Muscle layer of duodenum (tissue), 2 donors: ENCODE measurements around the gene PLPP3.

Source experiments
- H3K27ac ChIP-seq: one replicate; pipeline ENCODE4 v1.7.0; 2013; ENCODE audit warnings: mild to moderate bottlenecking, low read length
- H3K27me3 ChIP-seq: one replicate; pipeline ENCODE4 v1.7.0; 2013; ENCODE audit warnings: low read depth, mild to moderate bottlenecking, control low read depth, low read length
- H3K36me3 ChIP-seq, 2 donors: one replicate each; pipeline ENCODE4 v1.7.0; 2013; ENCODE audit warnings: low read length in 2 of 2, control low read depth in 1 of 2, mild to moderate bottlenecking in 1 of 2; ENCODE audit not compliant: insufficient read depth in 2 of 2, control insufficient read depth in 1 of 2
- H3K4me1 ChIP-seq, 2 donors: one replicate each; pipeline ENCODE4 v1.7.0; 2013; ENCODE audit warnings: low read length in 2 of 2, mild to moderate bottlenecking in 2 of 2, control low read depth in 1 of 2, moderate library complexity in 1 of 2; ENCODE audit not compliant: insufficient read depth in 2 of 2, control insufficient read depth in 1 of 2
- H3K4me3 ChIP-seq, 2 donors: one replicate each; pipeline ENCODE4 v1.7.0; 2013; ENCODE audit warnings: low read length in 2 of 2, low read depth in 1 of 2, mild to moderate bottlenecking in 1 of 2
- H3K9me3 ChIP-seq, 2 donors: one replicate each; pipeline ENCODE4 v1.7.0; 2013; ENCODE audit warnings: low read length in 2 of 2, control low read depth in 1 of 2, mild to moderate bottlenecking in 1 of 2; ENCODE audit not compliant: control insufficient read depth in 1 of 2
- donor health status: healthy.

Gene PLPP3

GRCh38 chr1:56517404-56518130 is 61.8 kb downstream of the PLPP3 start:
- H3K4me3 ChIP-seq: no peak overlapping the region
- peaks cover 15 to 19% of the 10 kb centered on the region in 2 donors for H3K36me3 ChIP-seq
- no peaks in the 10 kb centered on the region for H3K4me1 ChIP-seq
- H3K27ac ChIP-seq: peak overlapping the region; percentile 34
- no peaks in the 10 kb centered on the region for H3K9me3 ChIP-seq
- H3K27me3 ChIP-seq: no peaks in the 10 kb centered on the region

- Histone ChIP-seq H3K27me3 (no peaks in the 10 kb centered on the region), H3K27ac (peak overlapping the region; percentile 34), H3K36me3 (peaks cover 18 to 23% of the 10 kb centered on the region in 2 donors), H3K4me1 (no peaks in the 10 kb centered on the region), H3K4me3 (no peak overlapping the region), H3K9me3 (no peaks in the 10 kb centered on the region)
These were observed 62.7 kb downstream of the PLPP3 start for GRCh38 chr1:56516539-56517252.

DNA sequence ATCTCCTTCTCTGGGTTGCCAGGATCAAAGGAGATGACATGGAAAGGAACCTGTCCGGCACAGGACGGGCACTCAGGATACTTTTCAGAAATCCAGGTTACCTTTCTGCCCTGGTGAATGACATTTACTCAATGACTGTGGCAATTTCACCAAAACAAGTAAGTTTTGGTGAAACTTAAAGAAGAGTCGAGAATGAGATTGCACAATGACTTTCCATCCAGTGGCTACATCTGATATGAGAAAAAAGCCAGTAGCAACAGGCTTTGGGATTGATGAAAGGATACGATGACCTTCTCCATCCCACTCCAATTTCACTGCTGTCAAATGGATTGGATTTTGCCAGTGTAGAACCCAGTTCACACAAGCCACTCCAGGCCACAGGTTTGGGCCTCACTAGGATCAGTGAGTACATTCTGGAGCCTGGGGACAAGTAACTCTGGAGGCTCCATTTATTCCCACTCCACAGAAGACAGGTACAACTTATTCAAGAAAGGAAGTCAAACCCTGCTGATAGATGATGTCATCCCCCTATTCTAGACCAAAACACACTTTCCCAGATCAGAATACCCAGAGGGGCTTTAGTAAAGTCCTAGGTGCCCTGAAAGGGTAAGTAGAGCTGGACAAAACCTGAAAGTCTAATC is 63.3 kb downstream of the PLPP3 start:
- peaks cover 0 to 6% of the 10 kb centered on the region in 2 donors for H3K4me1 ChIP-seq
- no peaks in the 10 kb centered on the region for H3K27me3 ChIP-seq
- H3K4me3 ChIP-seq: no peak overlapping the region
- H3K9me3 ChIP-seq: no peaks in the 10 kb centered on the region
- H3K27ac ChIP-seq: peak overlapping the region; percentile 21
- peaks cover 22 to 30% of the 10 kb centered on the region in 2 donors for H3K36me3 ChIP-seq

GRCh38 chr1:56512724-56513494 is 66.5 kb downstream of the PLPP3 start:
- Histone ChIP-seq H3K27me3 (no peaks in the 10 kb centered on the region), H3K9me3 (no peaks in the 10 kb centered on the region), H3K36me3 (peaks cover 30 to 39% of the 10 kb centered on the region in 2 donors), H3K4me3 (no peak overlapping the region), H3K4me1 (peaks cover 6 to 11% of the 10 kb centered on the region in 2 donors), H3K27ac (no peak overlapping the region)

DNA sequence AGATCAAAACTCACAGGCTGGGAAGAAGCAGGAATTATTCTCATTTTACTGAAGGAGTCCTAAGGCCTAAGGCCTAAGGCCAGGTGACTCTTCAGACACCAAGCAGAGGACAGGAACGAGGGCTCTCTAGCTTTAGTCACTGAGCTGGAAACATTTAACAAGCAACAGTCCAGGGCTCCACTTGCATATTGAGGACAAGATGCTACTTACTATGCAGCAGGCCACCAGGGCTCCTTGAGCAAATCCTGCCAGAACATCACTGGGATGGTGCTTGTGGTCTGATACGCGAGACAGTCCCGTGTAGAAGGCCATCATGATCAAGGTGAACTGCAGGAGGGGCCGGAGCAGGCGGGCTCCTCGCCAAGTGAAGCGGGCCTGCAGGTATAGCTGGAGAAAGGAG is 67.6 kb downstream of the PLPP3 start:
- peaks cover 6 to 11% of the 10 kb centered on the region in 2 donors for H3K4me1 ChIP-seq
- peaks cover 28 to 42% of the 10 kb centered on the region in 2 donors for H3K36me3 ChIP-seq
- H3K9me3 ChIP-seq: no peaks in the 10 kb centered on the region
- H3K4me3 ChIP-seq: no peak overlapping the region
- no peak overlapping the region for H3K27ac ChIP-seq
- no peaks in the 10 kb centered on the region for H3K27me3 ChIP-seq

GRCh38 chr1:56511364-56511763 is 68.0 kb downstream of the PLPP3 start:
- H3K4me3 ChIP-seq: no peak overlapping the region
- H3K27ac ChIP-seq: no peak overlapping the region
- peaks cover 32 to 42% of the 10 kb centered on the region in 2 donors for H3K36me3 ChIP-seq

GRCh38 chr1:56510642-56511021 is 68.7 kb downstream of the PLPP3 start:
- H3K4me1 ChIP-seq: peaks cover 6 to 11% of the 10 kb centered on the region in 2 donors
- H3K4me3 ChIP-seq: no peak overlapping the region
- H3K27me3 ChIP-seq: no peaks in the 10 kb centered on the region
- no peak overlapping the region for H3K27ac ChIP-seq
- H3K36me3 ChIP-seq: peaks cover 32 to 49% of the 10 kb centered on the region in 2 donors
- H3K9me3 ChIP-seq: no peaks in the 10 kb centered on the region

More at GRCh38 chr1:56511364-56511763, 68.0 kb downstream of the PLPP3 start:
- no peaks in the 10 kb centered on the region for H3K9me3 ChIP-seq
- H3K27me3 ChIP-seq: no peaks in the 10 kb centered on the region
- peaks cover 6 to 11% of the 10 kb centered on the region in 2 donors for H3K4me1 ChIP-seq

DNA sequence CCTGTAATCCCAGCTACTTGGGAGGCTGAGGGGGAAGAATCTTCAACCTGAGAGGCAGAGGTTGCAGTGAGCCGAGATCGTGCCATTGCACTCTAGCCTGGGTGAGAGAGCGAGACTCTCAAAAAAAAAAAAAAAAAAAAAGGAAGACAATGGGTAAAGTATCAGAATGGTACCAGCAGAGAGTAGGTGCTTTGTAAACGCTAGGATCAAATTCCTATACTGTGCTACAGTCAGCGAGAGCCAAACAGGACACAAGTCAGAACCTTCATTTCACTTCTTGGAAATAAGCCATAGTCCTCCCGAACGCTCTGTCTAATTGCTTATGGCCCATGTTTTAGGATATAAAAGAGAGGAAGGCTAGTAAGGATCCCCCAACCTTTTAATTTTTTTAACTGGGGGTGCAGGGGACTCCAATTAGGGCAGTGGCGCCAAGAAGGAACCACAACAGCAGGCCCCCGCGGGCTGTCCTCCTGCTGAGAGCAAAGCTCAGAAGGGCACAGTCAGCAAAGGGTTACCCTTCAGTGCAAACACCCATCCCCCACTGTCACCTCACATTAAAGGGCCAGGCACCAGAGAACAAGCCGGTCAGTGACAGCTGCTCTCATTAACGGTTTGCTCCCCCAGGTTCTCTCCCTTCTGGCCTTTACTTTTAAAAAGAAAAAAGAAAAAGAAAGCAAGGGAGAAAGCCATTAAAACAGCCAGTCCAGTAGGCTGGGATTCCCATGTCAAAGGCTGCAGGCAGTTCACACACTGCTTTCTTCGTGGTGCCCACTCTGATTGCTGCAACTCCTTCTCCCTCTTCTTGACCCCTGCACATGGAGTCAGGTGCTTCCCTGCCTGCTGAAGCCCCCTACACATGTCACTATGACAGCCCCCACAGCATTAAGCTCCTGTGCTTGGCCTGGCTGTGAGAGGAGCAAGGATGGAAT is 69.4 kb downstream of the PLPP3 start:
- Histone ChIP-seq H3K9me3 (no peaks in the 10 kb centered on the region), H3K36me3 (peaks cover 35 to 49% of the 10 kb centered on the region in 2 donors), H3K4me3 (no peak overlapping the region), H3K27ac (no peak overlapping the region), H3K4me1 (peaks cover 6 to 11% of the 10 kb centered on the region in 2 donors), H3K27me3 (no peaks in the 10 kb centered on the region)

DNA sequence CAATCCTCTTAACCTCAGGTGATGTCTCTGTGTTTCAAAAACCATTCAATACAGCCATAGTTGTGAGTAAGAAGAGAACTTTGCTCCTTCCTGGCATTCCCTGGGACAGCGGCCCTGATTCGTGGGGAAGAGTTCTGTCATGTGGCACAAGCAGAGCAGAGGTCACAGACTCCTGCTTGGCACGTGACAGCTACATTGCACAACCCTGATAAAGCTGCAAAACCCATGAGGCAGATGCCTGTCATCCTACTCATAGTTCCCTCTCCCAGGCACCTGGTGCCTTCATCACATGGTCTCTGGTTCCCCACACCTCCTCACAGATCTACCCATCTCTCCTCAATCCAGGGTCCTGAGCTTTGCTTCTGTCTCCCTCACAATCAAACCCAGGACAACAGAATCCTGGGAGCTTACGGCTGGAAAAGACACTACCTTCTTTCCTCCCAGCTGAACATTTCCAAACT is 70.8 kb downstream of the PLPP3 start:
- Histone ChIP-seq H3K4me3 (no peak overlapping the region), H3K36me3 (peaks cover 39 to 49% of the 10 kb centered on the region in 2 donors), H3K4me1 (peaks cover 6 to 11% of the 10 kb centered on the region in 2 donors), H3K27me3 (no peaks in the 10 kb centered on the region), H3K27ac (peak overlapping the region; percentile 42), H3K9me3 (no peaks in the 10 kb centered on the region)

- no peaks in the 10 kb centered on the region for H3K9me3 ChIP-seq
- H3K27ac ChIP-seq: peak overlapping the region; percentile 42
- peaks cover 39 to 45% of the 10 kb centered on the region in 2 donors for H3K36me3 ChIP-seq
- no peak overlapping the region for H3K4me3 ChIP-seq
- peaks cover 6 to 11% of the 10 kb centered on the region in 2 donors for H3K4me1 ChIP-seq
- H3K27me3 ChIP-seq: no peaks in the 10 kb centered on the region
These were observed 71.3 kb downstream of the PLPP3 start for GRCh38 chr1:56507925-56508522.
